HG03432 (cell line): ENCODE results near the gene YWHAQ.
A peak's percentile ranks its signal among the peaks of the same experiment; 100 is the strongest.

Experiments used
- ATAC-seq: cut with Tn5 transposase; IDR thresholded peaks from one replicate; pipeline ENCODE4 v1.9.1; 2021; ENCODE audit warnings: mild to moderate bottlenecking, moderate library complexity; ENCODE audit not compliant: unreplicated experiment

The YWHAQ gene

GRCh38 chr2:9555297-9556120, 75.3 kb downstream of the YWHAQ start, which contains the start of gene ADAM17:
Gene ADAM17 (minus strand): TSS chr2:9555830. CDS start chr2:9555605, 225 bp downstream.
- peak; percentile 90 for ATAC-seq

- no peak for ATAC-seq
These were observed 75.9 kb downstream of the YWHAQ start for GRCh38 chr2:9554921-9555296.

GRCh38 chr2:9552219-9553178, 78.3 kb downstream of the YWHAQ start:
- no peak for ATAC-seq

GRCh38 chr2:9550859-9551391, 79.9 kb downstream of the YWHAQ start:
- peak; percentile 17 for ATAC-seq

- no peak for ATAC-seq
These were observed 81.4 kb downstream of the YWHAQ start for GRCh38 chr2:9549420-9549819.

- peak; percentile 52 for ATAC-seq
These were observed 82.3 kb downstream of the YWHAQ start for GRCh38 chr2:9548506-9548905.

GRCh38 chr2:9547262-9547991, 83.4 kb downstream of the YWHAQ start:
- no peak for ATAC-seq

GRCh38 chr2:9545502-9545901, 85.3 kb downstream of the YWHAQ start:
- no peak for ATAC-seq

GRCh38 chr2:9543557-9543956, 87.2 kb downstream of the YWHAQ start:
- ATAC-seq = no peak

GRCh38 chr2:9539531-9539930, 91.3 kb downstream of the YWHAQ start:
- no peak for ATAC-seq

- ATAC-seq = no peak
These were observed 92.7 kb downstream of the YWHAQ start for GRCh38 chr2:9538000-9538507.

- ATAC-seq = no peak
These were observed 94.3 kb downstream of the YWHAQ start for GRCh38 chr2:9536504-9536903.

GRCh38 chr2:9535177-9535576, 95.6 kb downstream of the YWHAQ start:
- ATAC-seq = no peak
